Heart right ventricle (tissue), 16 donors: ENCODE data around the gene HNRNPA3. TPM values are rescaled to one million over a fixed set of nuclear protein-coding genes. Genes with fewer than 3 reads are reported as not detected.

ENCODE experiments used
- ATAC-seq, 8 donors: fragments of 200-7000 bp; cut with Tn5 transposase; one replicate each; pipeline ENCODE4 v1.9.1; 2020; ENCODE audit warnings: mild to moderate bottlenecking in 8 of 8, moderate library complexity in 8 of 8, moderate number of reproducible peaks in 1 of 8
- DNase-seq, 2 donors: peaks; one replicate each; pipeline ENCODE4 v3.0.0-alpha.2; 2020
- H3K27ac ChIP-seq, 10 donors: fragments of 200-600 bp; sonication (generic) in 2 of 10; one replicate each; pipeline versions ENCODE4 v1.5.0 to v1.8.0; 2020 to 2022; ENCODE audit warnings: mild to moderate bottlenecking in 3 of 10
- H3K27me3 ChIP-seq, 7 donors: fragments of 200-600 bp; one replicate each; pipeline ENCODE4 v1.8.0; 2021 to 2022; ENCODE audit warnings: mild to moderate bottlenecking in 2 of 7
- H3K36me3 ChIP-seq, 9 donors: fragments of 200-600 bp; sonication (generic) in 1 of 9; one replicate each; pipeline versions ENCODE4 v1.5.0 to v1.8.0; 2020 to 2022; ENCODE audit warnings: mild to moderate bottlenecking in 2 of 9
- H3K4me1 ChIP-seq, 9 donors: fragments of 200-600 bp; sonication (generic) in 1 of 9; one replicate each; pipeline versions ENCODE4 v1.5.0 to v1.8.0; 2020 to 2022; ENCODE audit warnings: mild to moderate bottlenecking in 4 of 9
- H3K4me3 ChIP-seq, 10 donors: fragments of 200-600 bp; sonication (generic) in 2 of 10; one replicate each; pipeline versions ENCODE4 v1.5.0 to v1.8.0; 2020 to 2022; ENCODE audit warnings: mild to moderate bottlenecking in 7 of 10, moderate library complexity in 2 of 10
- H3K9me3 ChIP-seq, 11 donors: fragments of 200-600 bp in 10 of 11; sonication (generic) in 2 of 11; one replicate each; pipeline versions ENCODE4 v1.5.0 to v1.8.0; 2013 to 2022; ENCODE audit warnings: mild to moderate bottlenecking in 2 of 11, control low read depth in 1 of 11, moderate library complexity in 1 of 11
- WGBS, 2 donors: extraction: QIAGEN DNeasy Blood & Tissue Kit; methylation state at CpG; one replicate each; pipeline ENCODE4 v1.1.7; 2013; ENCODE audit warnings: inconsistent platforms in 1 of 2; 5-methylcytosine and 5-hydroxymethylcytosine counted together
- intact Hi-C, 10 donors: fragments of 100-400 bp; cut with DNase I; formaldehyde crosslinking; loops; one replicate each; pipeline versions ENCODE4 v1.11.1 to v1.14.2; 2022
- polyA plus RNA-seq, 2 donors: library from polyadenylated mRNA; stranded (reverse); fragments of 200-250 nt; gene quantifications; one replicate each; pipeline ENCODE4 v1.2.3, GENCODE V29; 2013
- total RNA-seq, 10 donors: library from RNA; stranded (reverse); fragmentation: NEBNext Ultra II Directional in 3 of 10; extraction: Animal tissue kit (Norgen Biotek cat#: 25700) in 3 of 10; gene quantifications; one replicate each; pipeline versions ENCODE4 v1.2.1 to v1.2.4, GENCODE V29; 2021 to 2023
- TF ChIP-seq, protein P1 (sequence below), 9 donors: fragments of 200-600 bp; sonication (generic) in 2 of 9; IDR thresholded peaks; one replicate each; pipeline versions ENCODE4 v1.5.0 to v1.8.0; 2021 to 2022; ENCODE audit warnings: antibody characterized with exemption in 9 of 9, mild to moderate bottlenecking in 5 of 9, moderate library complexity in 1 of 9
- donor health status: Arrhythmogenic right ventricular cardiomyopathy.
- donor health status: ischemic (EF 13 %, LVEDD 7.1; RV severe dilation, severe dysfunction).
- donor health status: healthy with polysubstance abuse.
- donor health status: DM: no; HTN: yes; CAD: no.
- donor health status: DM: no; HTN: no; CAD: no.
- donor health status: ischemic (EF 25% LVEDD 6.9; RV normal size, moderate dysfunction).
- donor health status: ischemic (EF 25% LVEDD 5.7; RV mildly dilated, moderate dysfunction).
- donor health status: healthy.
- donor health status: DM: yes; HTN: yes; CAD: no.
- donor health status: Ischemic cardiomyopathy.
- donor health status: ischemic (EF 35%, LVEDD 5.7; RV mildly dilated, moderate dysfunction).
- donor health status: nonischemic (EF 11% LVEDD 7.7; RV severe dilation, severe dysfunction).
- donor health status: DM: yes; HTN: yes; CAD: no.
- donor health status: PGD.
- donor health status: ischemic (EF 29% LVEDD 5.4; RV normal size, mild dysfunction).
- donor health status: nonischemic (EF 23%, LVEDD 6.1; RV moderate dilation, normal function).

The HNRNPA3 gene
- total and polyA plus RNA-seq, 12 donors: 63.7 to 93.8 (median 80.1) TPM

DNA sequence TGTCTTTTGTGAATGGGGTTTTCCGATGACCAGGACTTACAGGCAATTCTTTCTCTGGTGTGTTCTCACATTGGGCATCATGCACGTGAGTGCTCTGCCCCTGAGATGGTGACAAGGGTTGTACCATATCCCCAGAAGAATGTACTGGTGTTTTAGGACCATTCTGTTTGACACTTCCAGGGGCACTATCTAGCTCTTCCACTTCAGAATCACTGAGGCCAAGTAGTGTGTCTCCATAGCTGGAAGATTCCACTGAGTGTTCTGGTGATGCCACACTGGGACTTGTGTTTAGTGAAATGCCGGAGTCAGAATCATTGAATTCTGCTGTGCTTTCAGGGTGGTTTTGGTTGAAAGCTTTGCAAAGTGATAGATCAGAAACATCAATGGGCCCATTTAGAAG lies 18.7 kb downstream of the HNRNPA3 start:
- Histone ChIP-seq H3K9me3 (no peaks in the 10 kb centered on the region), H3K4me1 (peaks cover 0 to 51% (median 32%) of the 10 kb centered on the region in 9 donors), H3K36me3 (peaks cover 0 to 87% (median 44%) of the 10 kb centered on the region in 9 donors), H3K4me3 (no peak overlapping the region), H3K27ac (peak overlapping the region in 1 of 10 donors; percentile 1), H3K27me3 (no peaks in the 10 kb centered on the region)
- intact Hi-C loops: no loop called here
- TF ChIP-seq, protein P1, sequence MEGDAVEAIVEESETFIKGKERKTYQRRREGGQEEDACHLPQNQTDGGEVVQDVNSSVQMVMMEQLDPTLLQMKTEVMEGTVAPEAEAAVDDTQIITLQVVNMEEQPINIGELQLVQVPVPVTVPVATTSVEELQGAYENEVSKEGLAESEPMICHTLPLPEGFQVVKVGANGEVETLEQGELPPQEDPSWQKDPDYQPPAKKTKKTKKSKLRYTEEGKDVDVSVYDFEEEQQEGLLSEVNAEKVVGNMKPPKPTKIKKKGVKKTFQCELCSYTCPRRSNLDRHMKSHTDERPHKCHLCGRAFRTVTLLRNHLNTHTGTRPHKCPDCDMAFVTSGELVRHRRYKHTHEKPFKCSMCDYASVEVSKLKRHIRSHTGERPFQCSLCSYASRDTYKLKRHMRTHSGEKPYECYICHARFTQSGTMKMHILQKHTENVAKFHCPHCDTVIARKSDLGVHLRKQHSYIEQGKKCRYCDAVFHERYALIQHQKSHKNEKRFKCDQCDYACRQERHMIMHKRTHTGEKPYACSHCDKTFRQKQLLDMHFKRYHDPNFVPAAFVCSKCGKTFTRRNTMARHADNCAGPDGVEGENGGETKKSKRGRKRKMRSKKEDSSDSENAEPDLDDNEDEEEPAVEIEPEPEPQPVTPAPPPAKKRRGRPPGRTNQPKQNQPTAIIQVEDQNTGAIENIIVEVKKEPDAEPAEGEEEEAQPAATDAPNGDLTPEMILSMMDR (IDR thresholded peaks at IDR 0.05): no peak
- DNase-seq (no peak), ATAC-seq (no peak)
- 97 to 98% methylated on average over 3 of the region's 3 CpGs for WGBS, 2 donors

DNA sequence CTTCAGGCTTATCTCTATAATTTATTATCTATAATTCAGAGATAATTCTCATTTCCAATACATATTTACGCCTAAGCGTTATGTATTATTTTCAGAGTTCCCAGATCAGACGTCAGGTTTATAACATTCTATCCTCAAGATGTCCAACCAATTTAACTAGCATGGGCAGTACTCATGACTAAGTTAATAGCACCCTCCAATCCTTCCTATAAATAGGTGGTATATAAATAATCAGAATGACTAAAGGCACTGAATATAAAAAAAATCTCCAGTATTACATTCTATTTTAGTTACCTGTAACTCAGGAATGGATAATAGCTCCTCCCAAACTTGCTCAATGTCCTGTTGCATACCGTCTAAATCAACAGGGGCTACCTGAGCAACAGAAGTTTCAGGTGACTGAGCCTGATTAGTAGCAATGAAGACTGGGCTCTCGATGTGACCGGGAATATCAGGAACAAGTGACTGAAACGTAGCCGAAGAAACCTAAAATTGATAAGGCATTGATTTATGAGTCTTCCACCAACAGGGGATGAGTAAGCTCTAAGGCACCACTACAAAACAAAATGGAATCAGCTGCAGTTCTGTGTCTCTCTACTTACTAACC lies 19.6 kb downstream of the HNRNPA3 start:
- no peak for ATAC-seq
- intact Hi-C loops: no loop called here
- WGBS, 2 donors: 86 to 91% methylated on average over 8 of the region's 8 CpGs
- H3K27ac ChIP-seq: peak overlapping the region in 1 of 10 donors; percentile 5
- no peak overlapping the region for H3K4me3 ChIP-seq
- no peaks in the 10 kb centered on the region for H3K27me3 ChIP-seq
- peaks cover 0 to 83% (median 44%) of the 10 kb centered on the region in 9 donors for H3K36me3 ChIP-seq
- no peaks in the 10 kb centered on the region for H3K9me3 ChIP-seq
- TF ChIP-seq, protein P1 (IDR thresholded peaks at IDR 0.05): no peak
- H3K4me1 ChIP-seq: peaks cover 0 to 60% (median 39%) of the 10 kb centered on the region in 9 donors
- DNase-seq: no peak

DNA sequence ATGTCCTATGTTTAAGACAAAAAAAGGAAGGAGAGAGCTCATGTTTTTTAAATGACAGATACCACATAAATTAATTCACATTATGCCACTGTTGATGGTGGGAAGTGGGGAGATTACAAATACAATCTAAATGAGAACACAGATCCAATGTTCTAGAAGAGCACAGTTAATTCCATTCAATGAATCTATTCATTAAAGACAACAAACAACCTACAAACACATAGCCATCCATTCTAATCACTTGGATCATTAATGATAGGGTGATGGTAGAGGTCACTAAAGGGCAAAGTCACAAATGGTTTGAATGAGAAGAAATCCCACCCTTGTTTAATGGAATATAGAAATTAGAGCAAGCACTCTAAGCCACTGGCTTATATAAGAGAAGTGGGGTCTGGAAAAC lies 21.7 kb downstream of the HNRNPA3 start:
- H3K36me3 ChIP-seq: peaks cover 0 to 64% (median 44%) of the 10 kb centered on the region in 9 donors
- DNase-seq (no peak), ATAC-seq (no peak)
- H3K4me3 ChIP-seq: no peak overlapping the region
- no peaks in the 10 kb centered on the region for H3K9me3 ChIP-seq
- intact Hi-C loops: no loop called here
- H3K4me1 ChIP-seq: peaks cover 4 to 80% (median 59%) of the 10 kb centered on the region in 9 donors
- H3K27me3 ChIP-seq: no peaks in the 10 kb centered on the region
- H3K27ac ChIP-seq: peak overlapping the region in 1 of 10 donors; percentile 11
- TF ChIP-seq, protein P1 (IDR thresholded peaks at IDR 0.05): no peak

DNA sequence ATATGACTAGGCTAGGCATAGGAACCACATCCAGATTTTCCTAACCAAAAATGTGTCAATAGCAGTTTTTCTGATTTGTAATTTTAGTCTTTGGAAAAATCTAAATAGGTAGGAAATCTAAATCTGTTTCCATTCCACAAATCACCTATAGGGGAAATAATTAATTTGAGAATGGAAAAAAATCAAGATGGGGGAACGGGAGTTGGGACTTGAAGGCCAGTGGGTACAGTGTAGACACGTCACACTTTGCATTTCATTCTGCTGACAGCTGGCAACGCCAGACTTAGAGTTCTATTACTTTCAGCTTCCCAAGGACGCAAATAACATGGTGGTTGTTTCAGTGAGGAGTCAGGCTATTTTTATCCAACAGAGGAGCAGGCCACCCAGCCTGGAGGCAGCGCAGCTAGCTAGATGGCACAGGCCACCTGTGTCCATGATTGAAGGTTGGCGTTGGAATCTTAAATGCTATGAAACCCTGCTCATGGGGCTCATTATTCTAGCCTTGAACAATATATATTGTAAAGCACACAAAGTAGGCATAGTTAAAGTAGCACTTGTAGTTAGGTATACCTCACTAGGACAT lies 23.4 kb downstream of the HNRNPA3 start:
- Histone ChIP-seq H3K27ac (peak overlapping the region in 9 of 10 donors; percentile 18 to 89 (median 65)), H3K4me1 (peaks cover 9 to 97% (median 76%) of the 10 kb centered on the region in 9 donors), H3K36me3 (peaks cover 0 to 47% (median 30%) of the 10 kb centered on the region in 9 donors), H3K9me3 (no peaks in the 10 kb centered on the region), H3K27me3 (no peaks in the 10 kb centered on the region), H3K4me3 (no peak overlapping the region)
- intact Hi-C loops: no loop called here
- 48 to 66% methylated on average over 6 of the region's 6 CpGs for WGBS, 2 donors
- peak; percentile 26 to 83 (median 76) for ATAC-seq
- DNase-seq: peak in 1 of 2 donors; percentile 46
- TF ChIP-seq, protein P1 (IDR thresholded peaks at IDR 0.05): no peak
